NCI-H510A treated with DMSO at 0.1 percent for 48 hours (cell line): Measurements from ENCODE around the gene NBAS.

ENCODE experiments used
- DNase-seq: peaks from one replicate; lab custom pipeline; 2025; lab: John Stamatoyannopoulos, UW

Gene NBAS

DNA sequence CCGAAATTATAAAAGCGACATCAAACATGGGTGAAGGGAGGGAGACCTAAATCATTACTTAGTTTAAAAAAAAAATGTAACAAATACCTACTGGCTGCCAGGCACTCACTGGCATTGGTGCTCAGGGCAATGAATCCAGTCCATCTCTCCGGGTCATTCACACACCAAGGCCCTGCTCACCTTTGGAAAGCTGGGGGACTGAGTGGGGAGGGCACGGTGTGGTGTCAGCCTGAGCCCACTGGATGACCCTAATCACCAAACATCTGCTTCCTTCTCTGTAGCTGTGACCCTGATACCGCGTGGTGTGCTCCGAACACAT, 30.2 kb upstream of the NBAS start:
- no peak for DNase-seq

DNA sequence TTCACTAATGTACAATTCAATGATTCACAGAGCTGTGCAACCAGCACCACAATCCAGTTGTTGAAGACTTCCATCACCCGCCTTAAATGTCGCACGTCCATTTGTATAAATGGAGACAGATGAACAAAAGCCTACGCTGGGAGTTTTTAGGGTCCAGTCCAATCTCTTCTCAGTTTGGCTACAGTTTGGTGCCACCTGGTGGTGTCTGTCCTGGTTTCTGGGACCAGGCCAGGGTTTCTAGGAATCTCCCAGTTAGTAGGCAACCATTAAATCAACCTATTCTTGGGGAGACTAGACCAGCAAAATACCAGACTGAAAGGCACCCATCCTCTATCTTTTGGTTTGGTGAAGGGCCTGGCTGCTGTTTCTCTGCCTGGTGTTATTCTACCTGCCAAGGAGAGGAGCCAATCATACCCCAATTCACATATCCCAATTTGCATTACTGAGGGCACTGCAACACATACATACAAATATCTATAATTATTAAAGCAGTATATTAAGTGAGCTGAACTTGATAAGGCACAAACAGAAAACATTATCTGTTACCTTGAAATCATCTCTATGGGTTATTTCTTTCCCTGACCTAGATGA, 27.3 kb upstream of the NBAS start:
- peak; percentile 78 for DNase-seq

DNA sequence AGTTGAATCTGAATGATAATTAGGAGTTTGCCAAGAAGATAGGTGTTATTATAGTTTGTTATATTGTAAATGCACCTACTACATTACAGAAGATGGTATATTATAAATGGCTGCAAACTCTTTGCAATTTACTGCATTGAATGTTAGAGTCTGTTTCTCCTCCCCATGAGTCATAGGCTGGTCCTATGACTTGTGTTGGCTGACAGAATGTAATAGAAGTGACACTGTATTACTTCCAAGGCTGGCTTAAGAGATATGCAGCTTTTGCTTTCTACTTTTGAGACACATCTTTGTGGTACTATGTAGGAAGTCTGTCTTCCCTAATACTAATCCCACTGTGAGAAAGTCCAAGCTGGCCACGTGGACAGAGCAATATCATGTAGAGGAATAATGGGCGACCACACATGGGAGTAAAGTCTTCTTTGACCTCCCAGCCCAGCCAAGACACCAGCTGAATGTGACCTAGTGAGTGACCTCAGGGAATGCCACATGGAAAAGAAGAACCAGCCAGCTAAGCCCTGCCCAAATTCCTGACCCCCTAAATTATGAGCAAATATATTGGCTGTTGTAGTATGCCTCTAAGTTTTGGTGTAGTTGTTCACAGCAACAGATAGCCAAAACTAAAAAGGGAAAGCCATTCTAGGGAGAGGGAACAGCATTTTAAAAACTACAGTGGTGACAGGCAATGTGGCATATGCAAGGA, 23.8 kb upstream of the NBAS start:
- no peak for DNase-seq

DNA sequence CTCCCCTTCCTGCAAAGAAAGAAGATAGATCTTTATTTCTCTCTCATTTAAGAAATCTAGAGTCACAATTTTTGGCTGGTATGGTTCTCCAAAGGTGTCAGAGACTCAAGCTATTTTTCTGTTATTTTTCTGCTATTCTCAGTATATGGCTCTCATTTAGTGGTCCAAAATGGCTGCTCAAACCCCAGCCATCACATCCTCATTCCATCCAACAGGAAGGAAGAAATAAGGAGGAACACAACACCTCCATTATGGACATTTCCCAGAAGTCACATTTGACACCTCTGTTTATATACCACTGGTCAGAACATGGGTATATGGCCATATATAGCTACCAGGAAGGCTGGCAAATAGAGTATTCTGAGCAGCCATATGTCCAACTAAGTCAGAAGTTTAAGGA, 23.2 kb upstream of the NBAS start:
- DNase-seq = no peak

DNA sequence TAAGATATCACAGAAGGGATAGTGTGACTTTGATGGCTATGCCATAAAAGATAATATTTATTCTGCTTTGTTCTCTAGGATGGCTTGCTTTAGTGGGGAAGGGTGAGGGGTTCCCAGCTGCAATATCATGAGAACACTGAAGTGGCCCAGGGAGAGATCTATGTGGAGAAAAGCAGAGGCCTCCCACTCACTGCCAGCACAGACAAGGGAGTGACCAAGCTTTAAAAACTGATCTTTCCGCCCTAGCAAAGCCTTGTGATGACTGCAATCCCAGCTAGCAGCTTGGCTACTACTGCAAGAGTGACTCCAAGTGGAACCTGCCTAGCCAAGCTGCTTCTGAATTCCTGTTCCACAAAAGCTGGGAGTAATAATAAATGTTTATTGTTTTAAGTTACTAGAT, 22.7 kb upstream of the NBAS start:
- no peak for DNase-seq

DNA sequence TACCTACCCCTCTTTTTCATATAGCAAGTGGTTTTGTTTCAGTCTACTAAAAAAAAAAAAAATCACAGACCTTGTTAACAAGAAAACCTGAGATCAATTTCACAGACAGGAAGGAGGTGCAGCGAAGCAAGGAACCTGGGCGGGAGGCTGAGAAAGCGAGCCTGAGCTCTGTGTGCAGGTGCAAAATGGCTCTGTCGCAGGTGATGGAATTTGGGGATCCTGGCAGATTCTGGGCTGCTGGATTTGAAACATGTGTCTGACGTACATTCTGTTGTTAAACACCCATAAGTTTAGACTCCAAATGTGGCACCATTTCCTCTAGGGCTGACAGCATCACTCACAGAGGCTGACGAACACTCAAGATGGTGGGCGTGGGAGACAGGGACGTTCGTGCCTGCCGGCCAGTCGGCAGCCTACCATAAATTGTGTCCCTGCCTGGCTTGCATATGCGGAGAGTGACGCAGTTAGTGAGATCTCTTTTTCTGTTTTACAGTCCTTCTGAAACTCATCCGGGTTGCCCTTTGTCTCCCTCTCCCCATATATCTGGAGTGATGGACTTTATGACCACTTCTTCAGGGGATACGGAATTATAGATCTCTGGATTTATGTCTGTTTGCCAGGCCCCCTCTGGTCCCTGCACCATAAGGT, 21.7 kb upstream of the NBAS start:
- no peak for DNase-seq

DNA sequence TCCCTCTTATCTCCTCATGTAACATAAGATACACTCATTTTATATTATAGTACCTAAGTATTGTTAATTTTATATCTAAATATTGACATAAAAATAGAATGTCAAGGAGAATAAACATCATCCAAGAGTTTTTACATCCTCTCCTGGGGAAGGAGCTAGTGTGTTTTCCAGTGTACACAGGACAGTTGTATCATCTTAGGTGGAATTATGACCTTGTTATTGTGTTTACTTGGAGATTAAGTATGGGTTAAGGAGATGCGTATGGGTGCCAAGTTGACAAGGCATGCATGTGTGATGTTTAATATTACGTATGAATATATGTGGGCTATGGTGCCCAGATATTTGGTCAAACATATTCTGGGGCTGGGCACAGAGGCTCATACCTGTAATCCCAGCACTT, 19.3 kb upstream of the NBAS start:
- DNase-seq = no peak

DNA sequence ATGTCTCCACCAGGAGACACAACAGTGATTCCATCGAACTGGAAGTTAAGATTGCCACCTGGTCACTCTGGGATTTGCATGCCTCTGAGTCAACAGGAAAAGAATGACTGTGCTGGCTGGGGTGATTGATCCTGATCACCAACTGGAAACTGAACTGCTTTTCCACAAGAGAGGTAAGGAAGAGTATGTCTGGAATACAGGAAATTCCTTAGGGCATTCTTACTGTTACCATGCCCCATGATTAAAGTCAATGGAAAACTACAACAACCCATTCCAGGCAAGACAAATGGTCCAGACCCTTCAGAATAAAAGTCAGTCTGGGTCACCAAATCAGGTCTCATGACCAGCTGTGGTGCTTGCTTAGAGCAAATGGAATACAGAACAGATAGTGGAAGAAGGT, 18.5 kb upstream of the NBAS start:
- no peak for DNase-seq

DNA sequence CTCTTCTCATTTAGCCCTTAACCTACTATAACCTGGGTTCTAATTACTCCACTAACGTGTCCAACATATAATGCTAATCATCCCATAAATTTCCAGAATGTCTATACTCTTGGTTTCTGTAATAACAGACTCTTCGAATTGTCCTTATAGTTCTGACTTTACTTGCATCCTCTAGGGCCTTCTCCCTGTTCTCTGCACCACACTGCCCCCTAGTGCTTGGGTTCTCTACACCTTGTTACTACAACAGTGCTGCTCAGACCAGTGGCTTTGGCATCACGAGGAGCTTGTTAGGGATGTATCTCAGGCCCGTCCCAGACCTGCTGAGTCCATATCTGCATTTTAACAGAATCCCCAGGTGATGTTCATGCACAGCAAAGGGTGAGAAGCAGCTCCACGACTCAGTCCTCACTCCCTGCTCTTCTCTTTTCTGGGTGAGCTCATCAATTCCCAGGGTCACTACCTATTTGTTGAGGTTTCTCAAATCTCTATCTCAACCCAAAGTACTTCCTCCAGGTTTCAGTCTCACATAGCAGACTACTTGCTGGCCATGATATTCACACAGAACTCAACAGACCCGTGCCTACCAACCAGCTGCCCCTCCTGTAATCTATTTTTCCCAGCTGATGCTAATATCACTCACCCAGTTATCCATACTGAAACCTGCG, 16.1 kb upstream of the NBAS start:
- peak; percentile 93 for DNase-seq

DNA sequence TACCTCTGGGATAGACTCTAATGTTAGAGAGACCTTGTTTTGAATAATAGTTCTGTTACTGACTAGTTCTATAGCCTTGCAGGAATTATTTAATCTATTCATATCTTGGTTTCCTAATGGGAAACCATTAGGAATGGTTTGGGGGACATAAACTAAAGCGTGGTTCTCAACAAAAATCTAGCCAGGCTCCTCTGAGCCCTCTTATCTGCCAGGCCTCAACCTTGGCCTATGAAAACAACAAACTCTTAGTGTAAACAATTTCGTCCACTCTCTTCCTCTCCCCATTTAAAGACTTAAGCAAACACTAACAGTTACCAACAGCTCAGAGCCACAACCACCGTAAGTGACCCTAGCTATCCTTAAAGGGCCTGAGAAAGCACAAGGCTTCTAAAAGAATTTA, 10.6 kb upstream of the NBAS start:
- DNase-seq = no peak

DNA sequence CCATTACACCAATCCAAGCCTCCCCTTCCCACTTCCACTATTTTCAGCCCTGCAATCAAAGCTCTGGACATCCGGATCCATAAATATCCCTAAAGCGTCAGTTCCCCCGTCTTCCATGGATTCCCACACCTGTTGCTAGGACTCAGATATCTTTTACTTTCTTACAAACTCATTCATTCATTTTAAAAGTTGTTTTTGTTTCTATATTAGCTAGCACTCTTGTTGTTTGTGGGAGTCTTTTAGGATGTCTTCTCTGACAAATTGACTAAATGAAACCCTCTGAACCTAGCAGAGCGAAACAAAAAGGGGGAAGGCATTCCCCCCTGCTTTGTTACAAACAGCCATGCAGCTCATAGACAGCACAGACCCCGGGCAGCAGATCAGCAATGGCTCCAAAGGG, 9.0 kb upstream of the NBAS start:
- DNase-seq = no peak

DNA sequence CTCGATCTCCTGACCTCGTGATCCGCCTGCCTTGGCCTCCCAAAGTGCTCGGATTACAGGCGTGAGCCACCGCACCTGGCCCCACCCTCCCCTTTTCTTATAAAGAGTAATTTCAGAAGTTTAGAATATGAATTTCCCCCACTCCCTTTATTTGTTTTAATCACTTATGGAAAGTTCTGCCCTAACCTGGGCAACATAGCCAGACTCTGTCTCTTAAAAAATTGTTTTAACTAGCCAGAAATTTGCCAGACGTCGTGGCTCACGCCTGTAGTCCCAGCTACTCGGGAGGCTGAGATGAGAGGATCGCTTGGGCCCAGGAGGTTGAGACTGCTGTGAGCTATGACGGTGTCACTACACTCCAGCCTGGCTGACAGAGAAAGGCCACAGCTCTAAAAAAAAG, 7.7 kb upstream of the NBAS start:
- DNase-seq = no peak

DNA sequence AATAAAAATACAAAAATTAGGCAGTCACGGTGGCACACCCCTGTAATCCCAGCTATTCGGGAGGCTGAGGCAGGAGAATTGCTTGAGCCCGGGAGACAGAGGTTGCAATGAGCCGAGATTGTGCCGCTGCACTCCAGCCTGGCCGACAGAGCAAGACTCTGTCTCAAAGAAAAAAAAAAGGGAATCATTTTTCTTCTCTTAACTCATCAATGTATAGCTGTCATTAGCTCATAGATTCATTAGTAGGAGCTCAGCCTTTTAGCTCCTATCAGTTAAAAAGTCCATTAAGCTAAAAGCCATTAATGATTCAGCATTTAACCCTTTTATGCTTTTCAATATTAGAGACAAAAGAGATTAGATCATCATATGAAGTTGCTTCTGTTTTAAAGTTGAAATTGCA, 5.8 kb upstream of the NBAS start:
- no peak for DNase-seq

DNA sequence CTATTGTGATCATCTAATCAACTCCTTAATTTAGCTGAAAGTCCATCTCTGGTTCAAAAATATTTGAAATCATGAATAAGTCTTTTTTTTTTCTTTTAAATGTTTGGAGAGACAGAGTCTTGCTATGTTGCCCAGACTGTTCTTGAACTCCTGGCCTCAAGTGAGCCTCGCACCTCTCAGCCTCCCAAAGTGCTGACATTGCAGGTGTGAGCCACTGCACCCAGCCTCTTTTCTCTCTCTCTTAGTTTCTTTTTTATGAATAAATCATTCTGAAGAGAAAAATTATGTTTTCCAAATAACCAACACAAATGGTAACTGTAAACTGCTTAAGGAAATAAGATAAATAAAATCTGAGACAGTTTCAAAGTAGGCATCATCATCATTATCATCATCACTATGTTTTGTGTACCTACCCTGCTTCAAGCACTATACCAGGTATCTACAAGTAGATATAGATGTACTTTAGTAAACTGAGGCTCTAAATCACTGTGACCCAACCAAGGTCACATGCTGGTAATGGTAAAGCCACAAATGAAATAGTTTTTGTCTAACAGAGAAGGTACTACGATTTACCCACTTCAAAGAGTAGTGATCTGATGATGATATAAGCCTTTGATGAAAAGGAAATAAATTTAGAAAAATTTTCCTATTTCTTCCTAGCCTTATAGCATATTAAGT, 5.0 kb upstream of the NBAS start:
- no peak for DNase-seq

DNA sequence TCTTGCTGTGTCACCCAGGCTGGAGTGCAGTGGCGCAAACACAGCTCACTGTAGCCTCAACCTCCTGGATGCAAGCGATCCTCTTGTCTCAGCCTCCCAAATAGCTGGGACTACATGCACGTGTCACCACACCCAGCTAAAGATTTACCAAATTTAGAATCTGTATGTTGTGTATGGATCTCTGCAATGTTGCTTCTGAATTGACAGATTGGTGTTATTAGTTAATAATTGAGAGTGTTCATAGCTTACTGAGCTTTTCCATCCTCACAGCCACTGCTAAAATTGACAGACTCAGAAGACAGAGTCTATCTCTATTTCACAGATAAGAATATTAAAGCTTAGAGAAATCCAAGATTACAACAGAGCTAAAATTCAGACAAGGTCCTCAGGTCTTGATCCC, 4.3 kb upstream of the NBAS start:
- DNase-seq = no peak

DNA sequence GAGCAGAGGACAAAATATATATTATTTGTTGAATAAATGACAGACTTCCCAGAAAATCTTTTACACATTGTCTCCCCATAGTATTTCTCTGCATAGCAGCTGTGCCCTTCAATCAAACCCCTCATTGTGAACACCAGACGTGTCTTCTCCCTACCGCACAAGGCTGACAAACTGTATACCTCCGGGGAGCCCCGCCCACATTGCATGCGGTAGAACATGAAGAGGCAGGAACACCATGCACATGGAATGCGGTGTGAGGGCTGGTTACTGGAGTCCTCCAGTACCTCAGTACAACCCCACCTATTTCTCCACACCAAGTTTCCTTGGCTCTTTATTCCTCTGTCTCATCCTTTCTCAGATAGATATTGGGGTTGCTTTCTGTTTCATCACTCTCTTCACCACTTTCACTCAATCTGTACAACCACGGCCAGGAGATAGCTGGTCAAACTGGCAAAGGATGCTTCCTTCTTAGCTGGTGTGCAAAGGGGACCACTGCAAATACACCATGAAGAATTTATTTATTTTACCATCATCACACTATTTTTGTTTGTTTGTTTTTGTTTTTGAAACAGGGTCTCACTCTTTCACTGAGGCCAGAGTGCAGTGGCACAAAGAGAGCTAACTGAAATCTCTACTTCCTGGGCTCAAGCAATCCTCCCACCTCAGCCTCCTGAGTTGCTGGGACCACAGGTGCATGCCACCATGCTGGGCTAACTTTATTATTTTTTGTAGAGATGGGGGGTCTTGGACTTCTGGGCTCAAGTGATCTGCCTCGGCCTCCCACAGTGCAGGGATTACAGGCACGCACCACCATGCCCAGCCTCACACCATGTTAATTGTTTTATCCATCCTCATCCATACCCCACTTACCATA, 2.3 kb upstream of the NBAS start:
- no peak for DNase-seq

DNA sequence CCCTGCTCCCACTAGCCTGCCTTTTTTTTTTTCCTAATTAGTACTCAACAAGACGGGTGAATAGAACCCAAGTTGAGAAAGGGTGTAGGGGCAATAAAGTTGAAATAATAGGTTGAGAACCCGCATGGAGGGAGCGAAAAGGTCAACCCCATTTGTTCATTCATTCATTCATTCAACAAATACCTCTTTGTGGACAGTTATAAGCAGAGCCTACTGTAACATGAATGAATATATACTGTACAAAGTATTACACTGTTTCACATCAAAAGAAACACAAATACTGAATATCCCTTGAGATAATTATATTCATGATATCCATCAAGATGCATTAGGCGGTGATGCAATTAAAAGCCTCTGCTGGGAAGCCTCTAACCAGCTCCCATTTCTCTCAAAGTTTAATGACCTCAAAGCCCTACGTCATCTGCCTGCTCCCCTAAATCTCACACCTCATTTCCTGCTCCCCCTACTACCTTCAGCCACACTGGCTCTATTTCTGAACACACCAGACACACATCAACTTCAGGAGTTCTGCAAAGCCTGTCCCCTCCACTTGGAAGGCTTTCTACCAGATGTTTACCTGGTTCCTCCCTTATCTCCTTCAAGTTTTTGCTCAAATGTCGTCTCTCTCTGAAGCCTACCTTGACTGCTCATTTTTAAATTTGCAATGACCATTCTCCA, 1.4 kb upstream of the NBAS start:
- DNase-seq = no peak

DNA sequence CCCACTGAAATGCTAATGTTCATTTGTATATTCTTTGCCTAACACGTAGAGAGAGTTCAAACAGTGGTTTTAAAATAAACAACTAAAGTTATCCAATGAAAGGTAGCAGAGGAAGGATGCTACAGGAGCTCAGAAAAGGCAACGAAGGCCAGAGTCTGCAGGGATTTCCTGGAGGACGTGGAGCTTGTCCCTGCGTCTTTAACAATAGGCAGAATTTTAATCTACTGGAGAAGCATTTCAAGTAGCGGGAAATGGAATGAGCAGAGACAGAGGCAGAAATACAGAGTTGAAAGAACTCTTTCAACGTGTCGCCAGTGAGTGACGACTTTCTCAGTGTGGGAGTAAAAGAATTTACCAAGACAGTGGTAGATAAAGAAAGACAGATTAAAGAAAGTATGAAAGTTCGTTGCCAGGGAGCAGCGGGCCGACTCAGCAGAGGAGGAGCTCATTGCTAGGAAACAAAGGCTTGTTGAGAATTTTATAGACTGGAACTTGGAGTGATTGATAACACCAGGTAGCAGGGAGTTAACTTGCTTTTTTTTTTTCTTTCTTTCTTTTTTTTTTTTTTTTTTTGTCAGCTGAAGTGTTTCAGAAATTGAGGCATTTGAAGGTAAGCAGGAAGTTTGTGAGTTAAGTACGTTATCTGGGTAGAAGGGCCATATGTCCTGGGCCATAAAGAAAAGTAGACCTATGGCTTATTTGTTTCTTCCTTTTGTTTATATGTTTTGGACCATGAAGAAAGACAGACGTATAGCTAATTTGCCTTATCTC, 625 bp upstream of the NBAS start:
- DNase-seq = peak; percentile 73

DNA sequence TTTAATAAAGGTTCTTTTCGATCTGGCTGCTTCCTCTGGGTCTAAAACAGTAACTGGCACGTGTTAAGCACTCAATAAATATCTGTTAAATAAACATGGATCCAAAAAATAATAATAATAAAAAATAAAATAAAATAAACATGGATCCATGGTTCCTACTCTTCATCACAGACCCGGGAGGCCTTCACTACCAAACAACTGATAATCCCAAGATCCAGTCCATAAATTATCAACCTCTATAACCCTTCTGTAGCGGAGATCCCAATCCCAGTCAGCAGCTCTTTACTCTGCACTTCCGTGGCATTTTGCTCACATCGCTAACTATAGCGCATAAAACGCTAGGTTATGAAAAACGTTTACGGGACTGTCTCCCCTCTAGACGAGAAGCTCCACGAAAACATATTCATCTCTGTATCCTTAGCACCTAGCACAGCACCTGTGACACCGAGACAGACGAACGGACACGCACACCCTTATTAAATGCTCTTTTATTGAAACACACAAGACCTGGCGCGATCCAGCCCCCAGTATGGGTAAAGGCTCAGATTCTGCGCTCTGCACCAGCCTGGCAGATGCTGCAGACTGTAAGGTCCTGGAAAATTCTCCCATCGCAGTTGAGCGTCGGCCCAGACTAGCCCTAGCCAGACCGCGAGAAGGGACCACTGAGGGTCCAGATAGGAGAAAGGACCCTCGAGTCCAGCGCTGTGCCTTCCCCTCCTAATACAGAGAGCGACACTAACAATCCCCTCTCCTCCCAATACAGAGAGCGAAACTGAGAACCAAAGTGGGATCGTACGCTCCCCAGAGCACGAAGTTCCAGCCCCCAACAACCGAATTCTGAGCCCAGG, 770 bp downstream of the NBAS start:
- peak; percentile 39 for DNase-seq
